Breast epithelium (tissue), 4 donors: ENCODE results near the gene PEAK1. TPM values are rescaled to one million over a fixed set of nuclear protein-coding genes. Genes with fewer than 3 reads are reported as not detected.
"Not testable (repeated sequence)": the region's sequence is repeated elsewhere in the genome, so short reads cannot be mapped to it uniquely, and the experiment has no call there.

ENCODE experiments used
- DNase-seq, 2 donors: peaks; one replicate each; pipeline ENCODE4 v3.0.0-alpha.2; 2019; ENCODE audit warnings: low spot score in 2 of 2
- H3K27ac ChIP-seq, 2 donors: fragments of 200-600 bp; sonication (generic) in 1 of 2; one replicate each; pipeline ENCODE4 v1.5.1; 2016 to 2019; ENCODE audit warnings: mild to moderate bottlenecking in 1 of 2
- H3K27me3 ChIP-seq, 2 donors: fragments of 200-600 bp; sonication (generic) in 1 of 2; one replicate each; pipeline versions ENCODE4 v1.5.1 to v1.6.0; 2017 to 2019; ENCODE audit warnings: control low read depth in 1 of 2, mild to moderate bottlenecking in 1 of 2
- H3K36me3 ChIP-seq: fragments of 200-600 bp; one replicate; pipeline ENCODE4 v1.5.1; 2019
- H3K4me1 ChIP-seq, 2 donors: fragments of 200-600 bp; sonication (generic); one replicate each; pipeline ENCODE4 v1.5.1; 2016 to 2019; ENCODE audit warnings: control low read depth in 1 of 2
- H3K4me3 ChIP-seq, 3 donors: fragments of 200-600 bp; sonication (generic); 1 replicate in 2 of 3; 2 replicates in 1 of 3; pipeline ENCODE4 v1.5.1; 2016 to 2019; ENCODE audit warnings: mild to moderate bottlenecking in 3 of 3, moderate library complexity in 2 of 3
- H3K9me3 ChIP-seq, 2 donors: fragments of 200-600 bp; sonication (generic) in 1 of 2; one replicate each; pipeline ENCODE4 v1.5.1; 2016 to 2019; ENCODE audit warnings: control low read depth in 1 of 2
- POLR2A ChIP-seq: fragments of 450-650 bp; IDR thresholded peaks from one replicate; pipeline ENCODE4 v1.6.1; 2016; ENCODE audit warnings: antibody characterized with exemption, mild to moderate bottlenecking, moderate library complexity
- POLR2AphosphoS5 ChIP-seq, 3 donors: sonication (generic); formaldehyde crosslinking; IDR thresholded peaks; one replicate each; pipeline ENCODE4 v1.6.1; 2017; ENCODE audit warnings: antibody characterized with exemption in 3 of 3
- intact Hi-C: fragments of 100-400 bp; cut with DNase I; formaldehyde crosslinking; loops from one replicate; pipeline ENCODE4 v1.15.1; 2023; ENCODE audit warnings: low total_unique reads
- total RNA-seq, 3 donors: library from RNA; depleted of rRNA; stranded (reverse); fragments of >200 nt; gene quantifications; one replicate each; pipeline ENCODE4 v1.1.0, GENCODE V29; 2016
- TF ChIP-seq, protein P1 (sequence below), 3 donors: fragments of 450-650 bp; IDR thresholded peaks; one replicate each; pipeline ENCODE4 v1.5.1; 2016 to 2017; ENCODE audit warnings: antibody characterized with exemption in 3 of 3, mild to moderate bottlenecking in 3 of 3, moderate library complexity in 3 of 3

PEAK1 gene
- total RNA-seq, 3 donors from 2014 or later = 48.5 to 99.5 (median 55.2) TPM

DNA sequence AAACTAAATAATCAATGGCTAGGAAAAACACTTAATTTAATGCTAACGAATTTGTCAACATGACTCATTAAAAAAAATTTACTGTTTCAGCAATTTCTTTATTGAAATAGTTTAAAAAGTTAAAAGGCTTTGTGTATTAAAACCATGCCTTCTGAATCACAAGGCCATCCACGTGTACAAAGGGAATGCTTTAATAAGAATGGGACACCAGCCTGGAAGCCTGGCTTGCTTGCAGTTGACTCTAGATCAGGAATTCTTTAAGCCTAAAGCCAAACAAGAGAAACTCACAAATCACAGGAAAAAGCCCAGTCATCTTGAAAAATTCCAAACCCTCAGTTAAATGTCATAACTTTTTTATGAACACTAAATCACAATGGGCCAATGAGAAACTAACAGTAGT lies 137.6 kb downstream of the PEAK1 start:
- Histone ChIP-seq H3K4me3 (no peak overlapping the region), H3K27ac (no peak overlapping the region), H3K36me3 (peaks cover 4% of the 10 kb centered on the region), H3K4me1 (no peaks in the 10 kb centered on the region), H3K27me3 (no peaks in the 10 kb centered on the region), H3K9me3 (no peaks in the 10 kb centered on the region)
- peak in 1 of 2 donors; percentile 19 for DNase-seq
- TF ChIP-seq POLR2AphosphoS5 (IDR thresholded peaks at IDR 0.05) = peak in 1 of 3 donors; percentile 21
- no peak for TF ChIP-seq POLR2A
- intact Hi-C loops = no loop called here

DNA sequence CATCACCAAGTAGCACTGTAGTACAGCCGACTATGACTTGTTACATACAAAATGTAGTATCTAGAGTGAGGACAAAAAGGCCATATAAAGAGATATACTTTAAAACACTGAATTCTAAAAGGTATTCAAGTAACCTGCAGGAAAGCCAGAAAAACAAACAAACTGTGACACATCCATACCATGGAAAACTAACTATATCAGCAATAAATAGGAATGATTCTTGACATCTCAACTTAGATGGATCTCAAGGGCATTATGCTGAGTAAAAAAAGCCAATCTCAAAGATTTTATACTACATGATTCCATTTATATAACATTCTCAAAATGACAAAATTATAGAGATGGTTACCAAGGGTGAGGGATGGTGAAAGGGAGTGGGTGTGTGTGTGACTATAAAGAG lies 143.0 kb downstream of the PEAK1 start:
- Histone ChIP-seq H3K27me3 (no peaks in the 10 kb centered on the region), H3K4me1 (no peaks in the 10 kb centered on the region), H3K27ac (no peak overlapping the region), H3K9me3 (no peaks in the 10 kb centered on the region), H3K36me3 (peaks cover 4% of the 10 kb centered on the region), H3K4me3 (no peak overlapping the region)
- DNase-seq = no peak
- TF ChIP-seq POLR2AphosphoS5 (IDR thresholded peaks at IDR 0.05) (no peak), POLR2A (no peak)
- intact Hi-C loops = no loop called here

DNA sequence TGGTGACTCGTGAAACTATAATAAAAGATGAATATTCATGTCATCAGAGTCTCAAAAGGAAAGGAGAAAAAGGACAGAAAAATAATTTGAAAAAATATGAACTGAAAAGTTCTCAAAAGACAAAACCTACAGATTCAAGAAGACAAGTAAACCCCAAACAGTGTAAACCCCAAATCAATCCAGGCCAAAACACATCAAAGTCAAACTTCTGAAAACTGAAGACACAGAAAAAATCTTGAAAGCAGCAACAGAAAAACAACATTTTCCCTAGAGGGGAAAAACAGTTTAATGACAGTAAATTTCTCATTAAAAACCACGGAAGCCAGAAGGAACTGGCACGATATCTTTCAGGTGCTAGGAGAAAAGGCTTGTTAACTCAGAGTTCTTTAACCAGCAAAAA lies 143.8 kb downstream of the PEAK1 start:
- TF ChIP-seq POLR2AphosphoS5 (IDR thresholded peaks at IDR 0.05) (no peak), POLR2A (no peak)
- TF ChIP-seq, protein P1, sequence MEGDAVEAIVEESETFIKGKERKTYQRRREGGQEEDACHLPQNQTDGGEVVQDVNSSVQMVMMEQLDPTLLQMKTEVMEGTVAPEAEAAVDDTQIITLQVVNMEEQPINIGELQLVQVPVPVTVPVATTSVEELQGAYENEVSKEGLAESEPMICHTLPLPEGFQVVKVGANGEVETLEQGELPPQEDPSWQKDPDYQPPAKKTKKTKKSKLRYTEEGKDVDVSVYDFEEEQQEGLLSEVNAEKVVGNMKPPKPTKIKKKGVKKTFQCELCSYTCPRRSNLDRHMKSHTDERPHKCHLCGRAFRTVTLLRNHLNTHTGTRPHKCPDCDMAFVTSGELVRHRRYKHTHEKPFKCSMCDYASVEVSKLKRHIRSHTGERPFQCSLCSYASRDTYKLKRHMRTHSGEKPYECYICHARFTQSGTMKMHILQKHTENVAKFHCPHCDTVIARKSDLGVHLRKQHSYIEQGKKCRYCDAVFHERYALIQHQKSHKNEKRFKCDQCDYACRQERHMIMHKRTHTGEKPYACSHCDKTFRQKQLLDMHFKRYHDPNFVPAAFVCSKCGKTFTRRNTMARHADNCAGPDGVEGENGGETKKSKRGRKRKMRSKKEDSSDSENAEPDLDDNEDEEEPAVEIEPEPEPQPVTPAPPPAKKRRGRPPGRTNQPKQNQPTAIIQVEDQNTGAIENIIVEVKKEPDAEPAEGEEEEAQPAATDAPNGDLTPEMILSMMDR (IDR thresholded peaks at IDR 0.05) = no peak
- H3K4me1 ChIP-seq = no peaks in the 10 kb centered on the region
- intact Hi-C loops = no loop called here
- H3K9me3 ChIP-seq = no peaks in the 10 kb centered on the region
- H3K27ac ChIP-seq = no peak overlapping the region
- no peak overlapping the region for H3K4me3 ChIP-seq
- DNase-seq = no peak
- H3K36me3 ChIP-seq = no peaks in the 10 kb centered on the region
- H3K27me3 ChIP-seq = no peaks in the 10 kb centered on the region

DNA sequence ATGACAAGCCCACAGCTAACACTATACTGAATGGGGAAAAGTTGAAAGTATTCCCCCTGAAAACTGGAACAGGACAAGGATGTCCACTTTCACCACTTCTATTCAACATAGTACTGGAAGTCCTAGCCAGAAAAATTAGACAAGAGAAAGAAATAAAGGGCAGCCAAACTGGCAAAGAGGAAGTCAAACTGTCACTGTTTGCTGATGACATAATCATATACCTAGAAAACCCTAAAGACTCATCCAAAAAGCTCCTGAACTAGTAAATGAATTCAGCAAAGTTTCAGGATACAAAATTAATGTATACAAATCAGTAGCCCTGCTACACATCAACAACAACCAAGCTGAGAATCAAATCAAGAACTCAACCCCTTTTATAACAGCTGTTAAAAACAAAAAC lies 146.8 kb downstream of the PEAK1 start:
- H3K9me3 ChIP-seq, H3K4me1 ChIP-seq, DNase-seq, intact Hi-C loops, H3K36me3 ChIP-seq, H3K4me3 ChIP-seq, H3K27ac ChIP-seq, H3K27me3 ChIP-seq: not testable (repeated sequence)

DNA sequence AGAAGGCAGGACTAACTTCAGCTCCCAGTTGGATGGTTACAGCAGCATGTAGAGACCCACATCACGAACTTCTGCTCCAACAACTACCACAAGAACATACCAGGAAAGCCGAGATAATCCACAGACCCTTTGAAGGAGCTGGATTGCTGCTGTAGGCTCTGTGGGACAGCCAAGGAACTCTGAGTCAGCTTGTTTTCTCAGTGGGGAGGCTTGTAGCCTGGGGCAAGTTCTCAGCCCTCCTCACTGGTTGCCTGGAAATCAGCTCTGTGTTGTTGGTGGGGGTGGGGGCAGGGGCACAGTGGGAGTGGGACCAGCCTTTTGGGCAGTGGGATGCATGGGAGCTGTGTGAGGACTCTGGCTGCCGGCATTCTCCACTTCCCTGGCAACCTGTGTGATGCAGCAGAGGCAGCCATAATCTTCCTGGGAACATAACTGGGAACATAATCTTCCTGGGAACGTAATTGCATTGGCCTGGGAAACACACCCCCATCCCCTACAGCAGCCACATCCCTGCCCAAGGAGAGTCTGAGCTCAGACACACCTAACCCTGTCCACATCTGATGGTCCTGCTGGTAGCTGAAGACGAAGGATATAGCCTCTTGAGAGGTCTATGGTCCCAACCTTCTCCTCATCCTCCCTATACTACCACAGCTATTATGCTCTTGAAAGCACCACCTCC lies 153.1 kb downstream of the PEAK1 start:
- H3K4me1 ChIP-seq = no peaks in the 10 kb centered on the region
- TF ChIP-seq POLR2A (no peak), POLR2AphosphoS5 (IDR thresholded peaks at IDR 0.05) (no peak)
- TF ChIP-seq, protein P1 (IDR thresholded peaks at IDR 0.05) = no peak
- H3K27me3 ChIP-seq = no peaks in the 10 kb centered on the region
- H3K27ac ChIP-seq = no peak overlapping the region
- H3K36me3 ChIP-seq = no peaks in the 10 kb centered on the region
- no peak for DNase-seq
- H3K4me3 ChIP-seq = no peak overlapping the region
- intact Hi-C loops = no loop called here
- no peaks in the 10 kb centered on the region for H3K9me3 ChIP-seq

DNA sequence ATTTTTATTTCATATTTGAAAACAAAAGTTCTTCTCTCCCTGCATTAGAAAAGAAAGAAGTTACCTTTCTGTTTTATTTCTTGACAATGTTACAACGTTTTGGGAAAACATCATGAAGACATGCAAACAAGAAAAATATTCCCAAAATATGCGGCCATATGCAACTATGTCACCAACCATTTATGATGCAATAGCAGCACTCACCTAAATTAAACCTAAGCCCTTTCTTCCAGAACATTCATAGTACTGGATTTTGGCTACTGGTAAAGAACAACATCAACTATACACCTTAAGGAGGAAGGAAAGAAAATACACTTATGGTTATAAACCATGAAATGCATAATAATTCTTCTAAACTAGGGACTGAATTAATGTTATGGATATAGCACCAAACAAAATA lies 164.5 kb downstream of the PEAK1 start:
- no peaks in the 10 kb centered on the region for H3K27me3 ChIP-seq
- intact Hi-C loops = no loop called here
- DNase-seq = no peak
- no peaks in the 10 kb centered on the region for H3K36me3 ChIP-seq
- no peak overlapping the region for H3K27ac ChIP-seq
- no peak overlapping the region for H3K4me3 ChIP-seq
- no peaks in the 10 kb centered on the region for H3K9me3 ChIP-seq
- TF ChIP-seq POLR2AphosphoS5 (IDR thresholded peaks at IDR 0.05) (no peak), POLR2A (no peak)
- TF ChIP-seq, protein P1 (IDR thresholded peaks at IDR 0.05) = no peak
- H3K4me1 ChIP-seq = no peaks in the 10 kb centered on the region
